ENCODE results near the gene TMOD2.
A peak's percentile ranks its signal among the peaks of the same experiment; 100 is the strongest.

The TMOD2 gene

GRCh38 chr15:51856714-51857380 lies 105.5 kb downstream of the TMOD2 start:
- no peak for DNase-seq (ENCODE audit: low read depth in 2 of 2)

- peak; percentile 20 to 39 for DNase-seq (ENCODE audit: low read depth in 2 of 2)
Measured at GRCh38 chr15:51861557-51862359, 110.4 kb downstream of the TMOD2 start.

GRCh38 chr15:51863131-51863530 lies 111.7 kb downstream of the TMOD2 start:
- DNase-seq (ENCODE audit: low read depth in 2 of 2) = no peak

DNA sequence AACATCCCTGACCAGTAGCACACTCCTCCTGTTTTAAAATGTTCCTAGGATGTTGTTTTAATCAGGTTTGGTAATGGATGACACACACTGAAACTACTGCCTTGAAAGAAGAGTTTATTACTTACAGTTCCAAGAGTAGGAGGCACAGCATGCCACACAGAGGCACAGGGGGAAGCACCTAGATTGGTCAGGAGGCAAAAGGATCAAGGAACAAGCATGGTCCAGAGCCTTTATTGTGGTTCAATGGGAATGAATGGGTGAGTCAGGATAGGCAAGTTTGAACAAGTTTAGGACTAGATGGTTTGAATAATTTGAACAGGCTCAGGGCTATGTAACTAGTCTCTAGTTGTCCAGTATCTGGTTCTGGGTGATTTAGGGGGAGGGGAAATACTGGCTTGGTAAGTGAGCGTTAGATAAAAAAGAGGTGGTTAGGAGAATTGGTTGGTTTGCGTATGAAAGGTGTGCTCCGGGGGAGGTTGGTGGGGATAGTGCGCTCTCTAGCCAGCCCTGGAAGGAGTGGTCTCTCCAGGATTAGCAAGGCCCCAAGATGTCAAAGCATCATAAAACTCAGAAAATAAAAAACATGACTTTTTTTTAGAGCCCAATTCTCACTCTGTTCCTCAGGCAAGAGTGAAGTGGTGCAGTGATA lies 113.1 kb downstream of the TMOD2 start:
- no peak for DNase-seq (ENCODE audit: low read depth in 2 of 2)

DNA sequence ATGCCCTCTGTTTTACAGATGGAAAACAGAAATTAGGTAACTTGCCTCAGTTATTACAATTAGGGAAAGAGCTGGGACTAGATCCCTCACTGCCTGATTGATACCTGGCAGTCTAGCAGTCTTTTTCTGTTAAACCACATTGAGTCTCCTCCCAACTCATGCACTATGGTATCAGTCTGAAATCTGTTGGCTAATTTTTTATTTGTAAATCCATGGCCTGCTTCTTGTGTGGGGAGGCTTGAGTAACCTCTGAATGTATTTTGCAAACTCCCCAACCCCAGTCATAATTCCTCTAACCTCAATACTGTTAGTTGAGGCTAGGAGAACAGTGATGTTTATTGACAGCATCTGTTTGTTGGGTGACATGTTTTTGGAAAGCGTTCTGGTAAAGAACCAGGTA lies 113.9 kb downstream of the TMOD2 start:
- no peak for DNase-seq (ENCODE audit: low read depth in 2 of 2)
